GM12801 (cell line): ENCODE measurements around the gene MGLL.

Source experiments
- CTCF ChIP-seq: IDR thresholded peaks from one replicate; pipeline ENCODE4 v1.5.1; 2011; ENCODE audit warnings: control low read depth; ENCODE audit not compliant: insufficient read length; ENCODE audit errors: extremely low read depth

The MGLL gene

DNA sequence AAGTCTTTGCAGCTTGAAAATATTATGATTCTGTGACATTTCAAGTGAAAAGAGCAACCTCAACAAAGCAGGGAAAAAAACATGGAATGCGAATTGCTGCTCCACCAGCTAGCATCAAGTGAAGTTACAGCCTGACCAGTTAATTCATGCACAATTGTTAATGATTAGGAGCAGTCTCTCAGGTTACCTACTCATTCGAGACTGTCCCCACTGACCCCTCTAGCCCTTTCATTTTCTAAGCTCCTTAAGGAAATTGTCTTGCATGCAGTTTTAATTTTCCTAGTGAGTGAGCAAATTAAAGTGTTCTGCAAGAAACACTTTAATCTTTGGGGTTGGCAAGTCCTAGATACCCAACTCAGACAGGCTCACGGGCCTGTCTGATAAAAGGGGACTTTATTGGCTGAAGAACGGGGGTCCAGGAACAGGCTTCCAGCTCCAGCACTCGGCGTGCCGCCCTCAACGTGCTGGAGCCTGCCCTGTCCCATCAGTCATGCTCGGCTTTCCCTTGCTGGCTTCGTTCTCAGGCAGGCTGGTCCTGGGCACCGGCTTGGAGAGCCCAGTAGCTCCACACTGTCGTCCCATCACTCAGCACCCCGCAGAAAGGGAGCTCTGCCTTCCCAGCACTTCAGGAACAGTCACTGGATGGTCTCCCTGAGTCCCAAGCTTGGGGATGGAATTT is 175.0 kb downstream of the MGLL start:
- TF ChIP-seq CTCF: no peak

DNA sequence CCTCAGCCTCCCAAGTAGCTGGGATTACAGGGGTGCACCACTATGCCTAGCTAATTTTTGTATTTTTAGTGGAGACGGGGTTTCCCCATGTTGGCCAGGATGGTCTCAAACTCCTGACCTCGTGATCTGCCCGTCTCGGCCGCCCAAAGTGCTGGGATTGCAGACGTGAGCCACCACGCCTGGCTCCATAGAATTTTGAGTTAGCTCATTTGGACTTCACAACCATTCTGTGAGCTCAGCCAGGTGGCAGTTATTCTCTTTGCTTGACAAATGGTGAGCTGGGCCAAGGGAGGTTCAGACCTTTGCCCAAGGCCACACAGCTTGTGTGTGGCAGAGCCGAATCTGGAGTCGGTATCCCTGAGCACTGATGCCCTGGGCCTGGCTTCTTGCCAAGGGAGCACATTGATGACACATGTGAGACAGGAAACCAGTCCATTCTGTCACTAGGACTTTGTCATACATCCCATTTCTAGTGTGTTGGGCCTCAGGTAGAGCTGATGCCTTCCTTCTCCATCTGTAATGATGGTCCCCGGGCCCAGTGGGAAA is 175.7 kb downstream of the MGLL start:
- TF ChIP-seq CTCF: no peak

GRCh38 chr3:127645371-127646015 is 176.8 kb downstream of the MGLL start:
- TF ChIP-seq CTCF: no peak

GRCh38 chr3:127644641-127645370 is 177.5 kb downstream of the MGLL start:
- TF ChIP-seq CTCF: no peak

GRCh38 chr3:127640042-127640355 is 182.3 kb downstream of the MGLL start:
- TF ChIP-seq CTCF: no peak

- TF ChIP-seq CTCF: no peak
These were observed 182.9 kb downstream of the MGLL start for GRCh38 chr3:127639173-127640041.
